Tibial artery (tissue), 4 donors: Measurements from ENCODE around the gene MYOZ3.

Experiments
- DNase-seq, 2 donors: peaks; one replicate each; pipeline ENCODE4 v3.0.0-alpha.2; 2019
- H3K27ac ChIP-seq, 2 donors: fragments of 200-600 bp; sonication (generic) in 1 of 2; 1 replicate in 1 of 2; 2 replicates in 1 of 2; pipeline ENCODE4 v1.5.1; 2018 to 2019; ENCODE audit warnings: mild to moderate bottlenecking in 1 of 2
- H3K27me3 ChIP-seq, 2 donors: fragments of 200-600 bp; sonication (generic) in 1 of 2; one replicate each; pipeline versions ENCODE4 v1.5.1 to v1.6.0; 2016 to 2019
- H3K36me3 ChIP-seq, 3 donors: fragments of 200-600 bp; sonication (generic) in 2 of 3; one replicate each; pipeline ENCODE4 v1.5.1; 2016 to 2019; ENCODE audit warnings: mild to moderate bottlenecking in 2 of 3
- H3K4me1 ChIP-seq, 4 donors: fragments of 200-600 bp; sonication (generic) in 2 of 4; 1 replicate in 3 of 4; 2 replicates in 1 of 4; pipeline ENCODE4 v1.5.1; 2016 to 2019
- H3K4me3 ChIP-seq, 2 donors: fragments of 200-600 bp; sonication (generic) in 1 of 2; 1 replicate in 1 of 2; 2 replicates in 1 of 2; pipeline ENCODE4 v1.5.1; 2018 to 2019; ENCODE audit warnings: mild to moderate bottlenecking in 2 of 2
- H3K9me3 ChIP-seq, 3 donors: fragments of 200-600 bp; sonication (generic) in 1 of 3; one replicate each; pipeline ENCODE4 v1.5.1; 2016 to 2019
- CTCF ChIP-seq, 2 experiments: fragments of 200-600 bp in 1 of 2; fragments of 450-650 bp in 1 of 2; IDR thresholded peaks; one replicate each; pipeline ENCODE4 v1.5.1; 2017 to 2019; ENCODE audit warnings: antibody characterized with exemption in 2 of 2, mild to moderate bottlenecking in 1 of 2, moderate library complexity in 1 of 2
- intact Hi-C: fragments of 100-400 bp; cut with DNase I; formaldehyde crosslinking; loops from one replicate; pipeline ENCODE4 v1.15.0; 2023; ENCODE audit warnings: low total_unique reads

The MYOZ3 gene

GRCh38 chr5:150647275-150648251, 13.5 kb upstream of the MYOZ3 start:
- no peaks in the 10 kb centered on the region for H3K9me3 ChIP-seq
- intact Hi-C loops, result loop anchor here (10.0 kb wide), 1 partner anchor 163 kb away; no protein-coding TSS in a partner anchor
- H3K36me3 ChIP-seq, result peaks cover 22 to 34% (median 31%) of the 10 kb centered on the region in 3 donors
- H3K4me3 ChIP-seq, result peak overlapping the region in 1 of 2 donors; percentile 16
- no peak for TF ChIP-seq CTCF (IDR thresholded peaks at IDR 0.05)
- DNase-seq, result peak; percentile 80 to 91
- H3K4me1 ChIP-seq, result peaks cover 7 to 100% (median 85%) of the 10 kb centered on the region in 4 donors
- no peaks in the 10 kb centered on the region for H3K27me3 ChIP-seq
- H3K27ac ChIP-seq, result peak overlapping the region; percentile 77 to 86

- TF ChIP-seq CTCF (IDR thresholded peaks at IDR 0.05), result no peak
- peak overlapping the region; percentile 77 to 86 for H3K27ac ChIP-seq
- no peaks in the 10 kb centered on the region for H3K27me3 ChIP-seq
- H3K9me3 ChIP-seq, result no peaks in the 10 kb centered on the region
- DNase-seq, result peak in 1 of 2 donors; percentile 65
- peaks cover 3 to 100% (median 85%) of the 10 kb centered on the region in 4 donors for H3K4me1 ChIP-seq
- peaks cover 22 to 36% (median 34%) of the 10 kb centered on the region in 3 donors for H3K36me3 ChIP-seq
- peak overlapping the region in 1 of 2 donors; percentile 16 for H3K4me3 ChIP-seq
- intact Hi-C loops, result loop anchor here (10.0 kb wide), 1 partner anchor 164 kb away; no protein-coding TSS in a partner anchor
These were observed 12.6 kb upstream of the MYOZ3 start for GRCh38 chr5:150648294-150649107.

- H3K4me1 ChIP-seq, result peaks cover 0 to 99% (median 77%) of the 10 kb centered on the region in 4 donors
- no peak overlapping the region for H3K4me3 ChIP-seq
- no peak for TF ChIP-seq CTCF (IDR thresholded peaks at IDR 0.05)
- H3K9me3 ChIP-seq, result no peaks in the 10 kb centered on the region
- H3K27me3 ChIP-seq, result no peaks in the 10 kb centered on the region
- peak overlapping the region; percentile 77 to 86 for H3K27ac ChIP-seq
- DNase-seq, result peak in 1 of 2 donors; percentile 77
- intact Hi-C loops, result loop anchor here (10.0 kb wide), 2 partner anchors 165 to 195 kb away; no protein-coding TSS in a partner anchor
- H3K36me3 ChIP-seq, result peaks cover 22 to 36% (median 34%) of the 10 kb centered on the region in 3 donors
These were observed 11.7 kb upstream of the MYOZ3 start for GRCh38 chr5:150649108-150650020.

GRCh38 chr5:150650021-150651006, 10.7 kb upstream of the MYOZ3 start:
- no peak for DNase-seq
- TF ChIP-seq CTCF (IDR thresholded peaks at IDR 0.05), result no peak
- Histone ChIP-seq H3K4me1 (peaks cover 0 to 89% (median 68%) of the 10 kb centered on the region in 4 donors), H3K9me3 (no peaks in the 10 kb centered on the region), H3K4me3 (no peak overlapping the region), H3K36me3 (peaks cover 22 to 36% (median 34%) of the 10 kb centered on the region in 3 donors), H3K27me3 (no peaks in the 10 kb centered on the region), H3K27ac (peak overlapping the region; percentile 77 to 86)
- intact Hi-C loops, result loop anchor here (10.0 kb wide), 1 partner anchor 196 kb away; no protein-coding TSS in a partner anchor
